ENCODE measurements around the gene XRCC3. TPM values are rescaled to one million over a fixed set of nuclear protein-coding genes. Genes with fewer than 3 reads are reported as not detected.

The XRCC3 gene
- total RNA-seq, 1 experiment from 2014 or later, result 61.3 TPM

DNA sequence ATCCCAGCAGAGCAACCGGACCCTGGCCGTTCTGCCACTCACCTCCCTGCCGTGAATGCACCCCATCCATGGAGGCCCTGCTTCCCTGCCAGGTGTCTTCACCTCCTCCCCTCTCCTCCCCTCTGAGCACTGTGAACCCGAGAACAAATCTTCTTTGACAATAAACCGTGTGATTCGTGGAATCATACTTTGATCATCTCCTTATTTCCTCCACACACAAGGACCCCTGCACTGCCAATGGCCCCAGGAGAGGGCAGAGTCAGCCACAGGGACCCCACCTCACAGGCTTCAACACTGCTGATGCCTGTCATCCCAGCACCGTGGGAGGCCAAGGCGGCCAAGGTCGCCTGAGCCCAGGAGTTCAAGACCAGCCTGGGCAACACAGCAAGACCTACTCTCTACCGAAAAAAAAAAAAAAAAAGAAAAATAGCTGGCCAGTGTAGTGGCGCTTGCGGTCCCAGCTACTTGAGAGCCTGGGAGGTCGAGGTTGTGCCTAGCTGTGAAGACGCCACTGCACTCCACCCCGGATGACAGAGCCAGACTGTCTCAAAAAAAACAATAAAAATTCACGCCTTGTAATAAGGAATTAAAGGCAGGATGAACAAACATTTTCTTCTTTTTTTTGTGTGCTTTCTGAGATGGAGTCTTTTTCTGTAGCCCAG lies 1.1 kb downstream of the XRCC3 start:
- H3F3A ChIP-seq (ENCODE audit: low read length, unreplicated experiment), result no peaks in the 10 kb centered on the region
- BruUV-seq (replicated peaks), result no TSS peak
- TF ChIP-seq EZH2phosphoT487 (IDR thresholded peaks at IDR 0.05; ENCODE audit: borderline replicate concordance, low read length) (no peak), EZH2 (IDR thresholded peaks at IDR 0.05; ENCODE audit: low read length, unreplicated experiment) (no peak), CTCF (conservative IDR thresholded peaks at IDR 0.05; ENCODE audit: low read depth, low read length) (no peak)
- H3K79me2 ChIP-seq (ENCODE audit: low read length), result peaks cover 69% of the 10 kb centered on the region
- no peak for DNase-seq
- H3K36me3 ChIP-seq (ENCODE audit: low read depth, low read length), result peaks cover under 1% of the 10 kb centered on the region; the same call in 1 of the 2 replicates
- H3K9me2 ChIP-seq (replicated peaks; ENCODE audit: low read length), result no peaks in the 10 kb centered on the region
- intact Hi-C loops (cut with micrococcal nuclease), result loop anchor here (10.0 kb wide), 1 partner anchor 139 kb away; no protein-coding TSS in a partner anchor
- H4K20me1 ChIP-seq (ENCODE audit: low read length), result no peaks in the 10 kb centered on the region
- peak overlapping the region; percentile 97 for H3K9ac ChIP-seq (ENCODE audit: low read length)
- no peak overlapping the region for H3K27ac ChIP-seq (ENCODE audit: low read length)
- ChIA-PET POLR2A (ENCODE audit: unreplicated experiment) (interaction anchor here (0.6 kb wide), 1 partner anchor 9 kb away, joined by 4 read pairs; no protein-coding TSS in a partner anchor), CTCF (interaction anchor here (0.5 kb wide), 1 partner anchor 143 kb away, joined by 4 read pairs; no protein-coding TSS in a partner anchor)
- no peak overlapping the region for H2AFZ ChIP-seq (ENCODE audit: low read length)
- no peak for ATAC-seq
- H3K4me2 ChIP-seq (ENCODE audit: low read length), result peak overlapping the region; percentile 87
- H3K9me3 ChIP-seq (ENCODE audit: low read length), result no peaks in the 10 kb centered on the region
- H3K4me3 ChIP-seq (ENCODE audit: low read length), result peak overlapping the region; percentile 77
- H3K27me3 ChIP-seq (ENCODE audit: low read length), result no peaks in the 10 kb centered on the region
- H3K4me1 ChIP-seq (ENCODE audit: insufficient read depth, low read length), result peaks cover 51% of the 10 kb centered on the region

- intact Hi-C loops (cut with micrococcal nuclease), result loop anchor here (10.0 kb wide), 1 partner anchor 139 kb away; no protein-coding TSS in a partner anchor
- H4K20me1 ChIP-seq (ENCODE audit: low read length), result no peaks in the 10 kb centered on the region
- H3K79me2 ChIP-seq (ENCODE audit: low read length), result peaks cover 63% of the 10 kb centered on the region
- no peaks in the 10 kb centered on the region for H3K27me3 ChIP-seq (ENCODE audit: low read length)
- POLR2A ChIA-PET (ENCODE audit: unreplicated experiment), result interaction anchor here (0.6 kb wide), 1 partner anchor 9 kb away, joined by 4 read pairs; no protein-coding TSS in a partner anchor
- no peak overlapping the region for H2AFZ ChIP-seq (ENCODE audit: low read length)
- peaks cover 51% of the 10 kb centered on the region for H3K4me1 ChIP-seq (ENCODE audit: insufficient read depth, low read length)
- peaks cover 7% of the 10 kb centered on the region; the same call in 1 of the 2 replicates for H3K36me3 ChIP-seq (ENCODE audit: low read depth, low read length)
- DNase-seq (no peak), ATAC-seq (no peak)
- CTCF ChIA-PET, result no interaction called here
- H3K4me2 ChIP-seq (ENCODE audit: low read length), result peak overlapping the region; percentile 87
- H3F3A ChIP-seq (ENCODE audit: low read length, unreplicated experiment), result no peaks in the 10 kb centered on the region
- no peak overlapping the region for H3K27ac ChIP-seq (ENCODE audit: low read length)
- peak overlapping the region; percentile 77; the same call in 1 of the 2 replicates for H3K4me3 ChIP-seq (ENCODE audit: low read length)
- H3K9me3 ChIP-seq (ENCODE audit: low read length), result no peaks in the 10 kb centered on the region
- H3K9ac ChIP-seq (ENCODE audit: low read length), result peak overlapping the region; percentile 97; the same call in 1 of the 2 replicates
- BruUV-seq (replicated peaks), result no TSS peak
- H3K9me2 ChIP-seq (replicated peaks; ENCODE audit: low read length), result no peaks in the 10 kb centered on the region
- TF ChIP-seq CTCF (conservative IDR thresholded peaks at IDR 0.05; ENCODE audit: low read depth, low read length), result no peak
- TF ChIP-seq EZH2 (IDR thresholded peaks at IDR 0.05; ENCODE audit: low read length, unreplicated experiment), result no peak
- TF ChIP-seq EZH2phosphoT487 (IDR thresholded peaks at IDR 0.05; ENCODE audit: borderline replicate concordance, low read length), result no peak
Observed at GRCh38 chr14:103713304-103714062, 1.8 kb downstream of the XRCC3 start.
